Stomach (tissue), 4 donors: Measurements from ENCODE around the gene ADAMTS6.

Experiments
- CTCF ChIP-seq, 7 experiments: fragments of 450-650 bp in 4 of 7; fragments of 200-600 bp in 3 of 7; sonication (generic) in 3 of 7; IDR thresholded peaks; one replicate each; pipeline ENCODE4 v1.5.1; 2016 to 2019; ENCODE audit warnings: antibody characterized with exemption in 7 of 7, control low read depth in 2 of 7, mild to moderate bottlenecking in 1 of 7
- POLR2A ChIP-seq, 4 donors: fragments of 450-650 bp; IDR thresholded peaks; one replicate each; pipeline ENCODE4 v1.6.1; 2016; ENCODE audit warnings: antibody characterized with exemption in 4 of 4, control low read depth in 2 of 4, mild to moderate bottlenecking in 1 of 4, moderate library complexity in 1 of 4
- POLR2AphosphoS5 ChIP-seq, 3 donors: sonication (generic); formaldehyde crosslinking; IDR thresholded peaks; one replicate each; pipeline ENCODE4 v1.6.1; 2016; ENCODE audit warnings: antibody characterized with exemption in 3 of 3

- TF ChIP-seq POLR2AphosphoS5 (IDR thresholded peaks at IDR 0.05) (no peak), CTCF (IDR thresholded peaks at IDR 0.05) (no peak), POLR2A (IDR thresholded peaks at IDR 0.05) (no peak)
These were observed 121.7 kb downstream of the ADAMTS6 start for GRCh38 chr5:65359981-65360380.
